Activated CD4-positive, alpha-beta T cell treated with anti-CD3 and anti-CD28 coated beads, Interleukin-2, amount 10 ng/mL, durations not matched to agents 24 days and 14 days (primary cell): ENCODE results near the gene CNTNAP2. TPM values are rescaled to one million over a fixed set of nuclear protein-coding genes. Genes with fewer than 3 reads are reported as not detected.

Source experiments
- DNase-seq: peaks from one replicate; pipeline ENCODE4 v3.0.0; 2022
- H3K27ac Mint-ChIP-seq: one replicate; pipeline ENCODE4 v1.8.0; 2022; ENCODE audit warnings: mild to moderate bottlenecking, mixed read lengths
- H3K27me3 Mint-ChIP-seq: one replicate; pipeline ENCODE4 v1.8.0; 2022; ENCODE audit warnings: mixed read lengths
- H3K36me3 Mint-ChIP-seq: one replicate; pipeline ENCODE4 v1.8.0; 2022; ENCODE audit warnings: low read depth, mild to moderate bottlenecking, mixed read lengths
- H3K4me1 Mint-ChIP-seq: one replicate; pipeline ENCODE4 v1.8.0; 2021; ENCODE audit warnings: mixed read lengths
- H3K4me3 Mint-ChIP-seq: one replicate; pipeline ENCODE4 v1.8.0; 2022; ENCODE audit warnings: mild to moderate bottlenecking, moderate library complexity, mixed read lengths
- H3K9me3 Mint-ChIP-seq: one replicate; pipeline ENCODE4 v1.8.0; 2021; ENCODE audit warnings: mixed read lengths
- intact Hi-C: fragments of 100-400 bp; cut with micrococcal nuclease; formaldehyde crosslinking; loops from one replicate; pipeline ENCODE4 v1.15.1; 2023
- total RNA-seq: library from RNA; stranded (reverse); gene quantifications from 2 replicates; pipeline ENCODE4 v1.2.3, GENCODE V29; 2022

The CNTNAP2 gene
- total RNA-seq, 1 donor from 2014 or later, result not detected

- H3K36me3 Mint-ChIP-seq, result no peaks in the 10 kb centered on the region
- no peak overlapping the region for H3K27ac Mint-ChIP-seq
- peaks cover 2% of the 10 kb centered on the region for H3K27me3 Mint-ChIP-seq
- H3K4me1 Mint-ChIP-seq, result no peaks in the 10 kb centered on the region
- intact Hi-C loops, result no loop called here
- no peak for DNase-seq
- H3K9me3 Mint-ChIP-seq, result no peaks in the 10 kb centered on the region
- H3K4me3 Mint-ChIP-seq, result no peak overlapping the region
Measured at GRCh38 chr7:148187471-148187870, 2070.9 kb downstream of the CNTNAP2 start.

DNA sequence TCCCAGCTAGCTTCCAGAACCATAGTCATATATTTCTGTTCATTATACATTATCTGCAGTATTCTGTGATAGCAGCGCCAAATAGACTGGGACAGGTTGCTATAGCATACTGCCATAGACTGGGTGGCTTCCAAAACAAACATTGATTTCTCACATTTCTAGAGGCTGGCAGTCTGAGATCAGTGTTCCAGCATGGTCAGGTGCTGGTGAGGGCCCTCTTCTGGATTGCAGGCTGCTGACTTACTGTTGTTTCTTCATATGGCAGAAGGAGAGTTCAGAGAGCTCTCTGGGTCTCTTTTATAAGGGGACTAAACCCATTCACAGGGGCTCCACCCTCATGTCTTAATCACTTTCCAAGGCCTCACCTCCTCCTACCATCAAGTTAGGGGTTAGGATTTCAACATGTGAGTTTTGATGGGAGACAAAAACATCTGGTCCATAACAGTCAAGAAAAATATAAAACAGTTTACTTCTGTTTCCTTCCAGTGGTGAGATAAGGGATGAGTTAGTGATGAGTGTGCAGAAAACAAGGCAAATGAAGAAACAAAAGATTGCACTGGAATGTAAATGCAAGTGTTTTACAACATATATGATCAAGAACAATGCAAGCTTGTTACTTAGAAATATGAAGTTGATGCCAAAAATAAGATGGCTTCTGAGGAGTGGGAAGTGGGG lies 2074.9 kb downstream of the CNTNAP2 start:
- Mint-ChIP-seq H3K36me3 (no peaks in the 10 kb centered on the region), H3K4me3 (no peak overlapping the region), H3K9me3 (no peaks in the 10 kb centered on the region), H3K27me3 (no peaks in the 10 kb centered on the region), H3K4me1 (no peaks in the 10 kb centered on the region), H3K27ac (no peak overlapping the region)
- intact Hi-C loops, result no loop called here
- DNase-seq, result no peak

DNA sequence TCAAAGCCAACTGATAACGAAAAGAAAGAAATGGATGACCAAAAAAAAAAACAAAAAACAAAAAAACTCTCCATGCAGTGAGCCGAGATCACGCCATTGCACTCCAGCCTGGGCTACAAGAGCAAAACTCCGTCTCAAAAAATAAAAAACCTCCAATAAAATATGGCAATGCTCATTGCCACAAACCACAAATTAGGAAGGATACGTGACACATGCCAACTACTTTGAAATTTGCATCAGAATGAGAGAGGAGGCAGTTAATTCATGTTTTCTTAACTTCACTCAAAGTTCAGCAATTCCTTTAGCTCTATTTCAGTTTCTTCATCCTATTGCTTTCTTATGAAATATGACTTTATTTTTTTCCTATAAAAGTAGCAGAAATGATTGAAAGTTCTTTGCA lies 2075.9 kb downstream of the CNTNAP2 start:
- H3K9me3 Mint-ChIP-seq, result no peaks in the 10 kb centered on the region
- H3K4me3 Mint-ChIP-seq, result no peak overlapping the region
- no peaks in the 10 kb centered on the region for H3K27me3 Mint-ChIP-seq
- no peak for DNase-seq
- intact Hi-C loops, result no loop called here
- H3K36me3 Mint-ChIP-seq, result no peaks in the 10 kb centered on the region
- no peaks in the 10 kb centered on the region for H3K4me1 Mint-ChIP-seq
- H3K27ac Mint-ChIP-seq, result no peak overlapping the region

GRCh38 chr7:148201992-148202391 lies 2085.4 kb downstream of the CNTNAP2 start:
- H3K27me3 Mint-ChIP-seq, result no peaks in the 10 kb centered on the region
- no peaks in the 10 kb centered on the region for H3K9me3 Mint-ChIP-seq
- intact Hi-C loops, result no loop called here
- H3K27ac Mint-ChIP-seq, result no peak overlapping the region
- H3K4me1 Mint-ChIP-seq, result no peaks in the 10 kb centered on the region
- no peak for DNase-seq
- no peak overlapping the region for H3K4me3 Mint-ChIP-seq
- no peaks in the 10 kb centered on the region for H3K36me3 Mint-ChIP-seq

GRCh38 chr7:148204639-148205304 lies 2088.2 kb downstream of the CNTNAP2 start:
- intact Hi-C loops, result no loop called here
- H3K4me3 Mint-ChIP-seq, result no peak overlapping the region
- no peak for DNase-seq
- no peaks in the 10 kb centered on the region for H3K36me3 Mint-ChIP-seq
- H3K4me1 Mint-ChIP-seq, result no peaks in the 10 kb centered on the region
- no peaks in the 10 kb centered on the region for H3K27me3 Mint-ChIP-seq
- H3K27ac Mint-ChIP-seq, result no peak overlapping the region
- H3K9me3 Mint-ChIP-seq, result no peaks in the 10 kb centered on the region

GRCh38 chr7:148209643-148210190 lies 2093.1 kb downstream of the CNTNAP2 start:
- no peaks in the 10 kb centered on the region for H3K9me3 Mint-ChIP-seq
- intact Hi-C loops, result no loop called here
- no peaks in the 10 kb centered on the region for H3K36me3 Mint-ChIP-seq
- no peak overlapping the region for H3K4me3 Mint-ChIP-seq
- no peaks in the 10 kb centered on the region for H3K4me1 Mint-ChIP-seq
- H3K27ac Mint-ChIP-seq, result no peak overlapping the region
- no peaks in the 10 kb centered on the region for H3K27me3 Mint-ChIP-seq
- DNase-seq, result no peak

GRCh38 chr7:148210804-148211325 lies 2094.3 kb downstream of the CNTNAP2 start:
- H3K36me3 Mint-ChIP-seq, result no peaks in the 10 kb centered on the region
- no peaks in the 10 kb centered on the region for H3K4me1 Mint-ChIP-seq
- no peaks in the 10 kb centered on the region for H3K27me3 Mint-ChIP-seq
- intact Hi-C loops, result no loop called here
- H3K4me3 Mint-ChIP-seq, result no peak overlapping the region
- H3K9me3 Mint-ChIP-seq, result no peaks in the 10 kb centered on the region
- DNase-seq, result no peak
- no peak overlapping the region for H3K27ac Mint-ChIP-seq

DNA sequence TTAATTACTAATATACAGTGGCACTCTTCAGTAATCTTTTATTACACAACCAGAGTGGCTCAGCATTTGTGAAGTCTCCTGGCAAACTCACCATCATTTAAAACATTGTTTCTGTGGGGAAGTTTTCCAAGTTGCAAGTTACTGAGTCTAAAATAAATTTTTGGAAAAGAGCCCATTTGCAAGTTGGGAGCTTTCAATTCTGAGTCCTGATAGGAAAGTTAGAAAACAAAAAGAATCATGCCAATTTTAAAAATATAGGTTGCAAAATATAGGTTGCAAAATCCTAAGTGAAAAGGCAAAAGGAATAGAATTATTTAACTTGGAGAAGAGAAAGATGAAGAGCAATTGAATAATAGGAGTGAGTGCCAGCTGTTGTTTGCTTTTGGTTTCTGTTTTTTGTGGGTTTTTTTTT lies 2095.1 kb downstream of the CNTNAP2 start:
- no peak overlapping the region for H3K27ac Mint-ChIP-seq
- no peaks in the 10 kb centered on the region for H3K36me3 Mint-ChIP-seq
- H3K27me3 Mint-ChIP-seq, result no peaks in the 10 kb centered on the region
- H3K9me3 Mint-ChIP-seq, result no peaks in the 10 kb centered on the region
- H3K4me1 Mint-ChIP-seq, result no peaks in the 10 kb centered on the region
- no peak overlapping the region for H3K4me3 Mint-ChIP-seq
- intact Hi-C loops, result no loop called here
- DNase-seq, result no peak

GRCh38 chr7:148212731-148213130 lies 2096.1 kb downstream of the CNTNAP2 start:
- no peak for DNase-seq
- Mint-ChIP-seq H3K36me3 (no peaks in the 10 kb centered on the region), H3K9me3 (no peaks in the 10 kb centered on the region), H3K4me1 (no peaks in the 10 kb centered on the region), H3K4me3 (no peak overlapping the region), H3K27ac (no peak overlapping the region), H3K27me3 (no peaks in the 10 kb centered on the region)
- intact Hi-C loops, result no loop called here

DNA sequence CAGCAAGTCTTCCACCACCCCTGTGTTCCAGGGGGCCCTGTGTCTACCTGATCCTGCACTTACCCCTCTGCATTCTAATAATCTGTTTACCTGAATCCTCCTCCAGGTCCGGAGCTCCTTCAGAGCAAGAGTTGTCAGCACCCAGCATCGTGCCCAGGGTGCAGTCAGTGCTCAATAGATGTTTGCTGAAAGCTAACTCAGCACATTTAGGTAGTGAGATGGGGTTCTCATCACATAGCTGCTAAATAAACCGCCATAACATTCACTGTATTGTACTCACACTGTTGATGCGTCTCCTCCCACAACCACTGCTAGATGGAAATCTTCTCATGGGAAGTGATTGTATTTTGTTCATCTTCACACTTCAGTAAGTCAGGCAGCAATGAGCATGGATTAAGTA lies 2097.5 kb downstream of the CNTNAP2 start:
- Mint-ChIP-seq H3K9me3 (no peaks in the 10 kb centered on the region), H3K27ac (no peak overlapping the region)

DNA sequence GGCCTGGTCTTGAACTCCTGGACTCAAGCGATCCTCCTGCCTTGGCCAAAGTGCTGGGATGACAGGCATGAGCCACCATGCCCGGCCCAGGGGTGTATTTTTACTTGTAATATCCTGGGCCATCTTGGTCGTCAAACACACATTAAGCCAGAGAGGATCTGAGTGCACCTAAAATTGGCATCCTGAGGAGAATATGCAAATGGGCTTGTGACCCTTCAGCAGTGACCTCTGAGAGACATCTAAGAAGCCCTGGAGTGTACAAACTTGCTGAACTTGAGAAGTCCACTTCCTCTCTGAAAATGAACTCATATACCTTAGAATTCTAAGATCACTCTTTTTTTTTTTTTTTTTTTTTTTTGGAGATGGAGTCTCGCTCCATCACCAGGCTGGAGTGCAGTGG lies 2102.0 kb downstream of the CNTNAP2 start:
- Mint-ChIP-seq H3K4me3 (no peak overlapping the region), H3K27me3 (no peaks in the 10 kb centered on the region)

More for the DNA sequence above, 2097.5 kb downstream of the CNTNAP2 start:
- no peak for DNase-seq
- no peaks in the 10 kb centered on the region for H3K36me3 Mint-ChIP-seq
- intact Hi-C loops, result no loop called here
- no peak overlapping the region for H3K4me3 Mint-ChIP-seq
- no peaks in the 10 kb centered on the region for H3K4me1 Mint-ChIP-seq
- H3K27me3 Mint-ChIP-seq, result no peaks in the 10 kb centered on the region

DNA sequence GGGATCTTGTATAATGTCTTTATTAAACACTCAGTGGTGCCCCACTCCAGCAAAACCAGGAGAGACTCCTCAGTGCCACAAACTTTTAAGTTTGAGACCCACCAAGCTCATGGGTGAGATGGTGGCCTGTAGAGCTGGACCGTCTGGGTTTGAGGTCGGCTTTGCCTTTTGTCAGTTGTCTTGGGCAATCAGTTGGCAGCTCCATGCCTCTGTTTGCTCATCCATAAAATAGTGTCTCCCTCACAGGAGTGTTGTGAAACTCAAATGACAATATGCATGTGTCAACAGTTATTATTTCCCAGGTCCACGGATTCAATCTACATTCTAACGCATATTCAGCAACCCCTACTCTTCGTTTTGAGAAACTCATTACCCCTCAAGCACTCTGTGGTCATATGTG lies 2106.1 kb downstream of the CNTNAP2 start:
- H3K4me1 Mint-ChIP-seq, result no peaks in the 10 kb centered on the region
- no peaks in the 10 kb centered on the region for H3K36me3 Mint-ChIP-seq
- H3K9me3 Mint-ChIP-seq, result peaks cover 15% of the 10 kb centered on the region
- H3K4me3 Mint-ChIP-seq, result no peak overlapping the region
- no peak for DNase-seq
- no peaks in the 10 kb centered on the region for H3K27me3 Mint-ChIP-seq
- intact Hi-C loops, result no loop called here
- H3K27ac Mint-ChIP-seq, result no peak overlapping the region

More for the DNA sequence above, 2102.0 kb downstream of the CNTNAP2 start:
- no peaks in the 10 kb centered on the region for H3K9me3 Mint-ChIP-seq
- DNase-seq, result no peak
- no peak overlapping the region for H3K27ac Mint-ChIP-seq
- H3K36me3 Mint-ChIP-seq, result no peaks in the 10 kb centered on the region
- intact Hi-C loops, result no loop called here
- H3K4me1 Mint-ChIP-seq, result no peaks in the 10 kb centered on the region

DNA sequence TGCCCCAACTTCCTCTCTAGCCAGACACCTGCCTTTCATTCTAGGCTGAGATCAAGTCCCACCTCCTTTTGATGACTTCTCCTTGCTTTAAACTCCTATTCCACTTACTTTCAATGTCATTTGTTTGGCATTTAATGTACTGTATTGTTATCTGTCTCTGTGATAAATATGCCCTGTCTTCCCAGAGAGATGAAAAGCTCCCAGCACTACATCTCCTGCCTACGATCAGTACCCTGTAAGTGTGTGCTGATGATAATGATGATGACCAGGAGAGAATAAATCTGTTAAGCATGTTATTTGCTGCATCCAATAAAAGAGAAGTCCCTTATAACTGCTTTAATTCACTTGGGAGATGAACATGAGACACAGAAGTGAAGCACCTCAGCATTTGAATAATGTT lies 2106.6 kb downstream of the CNTNAP2 start:
- H3K27me3 Mint-ChIP-seq, result no peaks in the 10 kb centered on the region
- H3K9me3 Mint-ChIP-seq, result peaks cover 15% of the 10 kb centered on the region
- H3K4me3 Mint-ChIP-seq, result no peak overlapping the region
- DNase-seq, result no peak
- H3K36me3 Mint-ChIP-seq, result no peaks in the 10 kb centered on the region
- H3K27ac Mint-ChIP-seq, result no peak overlapping the region
- intact Hi-C loops, result no loop called here
- no peaks in the 10 kb centered on the region for H3K4me1 Mint-ChIP-seq

GRCh38 chr7:148223738-148224137 lies 2107.1 kb downstream of the CNTNAP2 start:
- H3K4me1 Mint-ChIP-seq, result no peaks in the 10 kb centered on the region
- DNase-seq, result no peak
- H3K9me3 Mint-ChIP-seq, result peaks cover 15% of the 10 kb centered on the region
- no peaks in the 10 kb centered on the region for H3K36me3 Mint-ChIP-seq
- H3K27me3 Mint-ChIP-seq, result no peaks in the 10 kb centered on the region
- no peak overlapping the region for H3K27ac Mint-ChIP-seq
- intact Hi-C loops, result no loop called here
- H3K4me3 Mint-ChIP-seq, result no peak overlapping the region
